K562 (cell line): ENCODE measurements around the gene AGPAT1. TPM values are rescaled to one million over a fixed set of nuclear protein-coding genes. Genes with fewer than 3 reads are reported as not detected.

ENCODE experiments used
- CCNT2 ChIP-seq: IDR thresholded peaks from 2 replicates; pipeline ENCODE4 v1.6.1; 2011; ENCODE audit warnings: borderline replicate concordance, low read depth, mild to moderate bottlenecking, moderate library complexity, mixed read lengths, low read length; ENCODE audit not compliant: insufficient read length; ENCODE audit errors: extremely low read depth
- HIVEP1 ChIP-seq: fragments of 250-450 bp; sonication (Bioruptor Pico); IDR thresholded peaks from 2 replicates; pipeline ENCODE4 v1.4.0; 2020; ENCODE audit warnings: mild to moderate bottlenecking
- IFI16 ChIP-seq: fragments of 250-450 bp; sonication (Bioruptor Pico); IDR thresholded peaks from 2 replicates; pipeline ENCODE4 v2.1.2; 2022; ENCODE audit warnings: mild to moderate bottlenecking, inconsistent platforms
- KLF13 ChIP-seq: fragments of 450-650 bp; IDR thresholded peaks from 2 replicates; pipeline ENCODE4 v1.6.1; 2016; ENCODE audit warnings: missing genetic modification characterization, low read depth, mild to moderate bottlenecking, missing compliant biosample characterization, moderate library complexity, borderline replicate concordance
- LARP7 ChIP-seq: fragments of 450-650 bp; IDR thresholded peaks from 2 replicates; pipeline ENCODE4 v1.6.1; 2016
- MTA3 ChIP-seq: fragments of 450-650 bp; formaldehyde crosslinking; IDR thresholded peaks from 2 replicates; pipeline ENCODE4 v1.6.1; 2017; ENCODE audit warnings: mild to moderate bottlenecking, borderline replicate concordance
- NCOR1 ChIP-seq: fragments of 450-650 bp; IDR thresholded peaks from 2 replicates; pipeline ENCODE4 v1.6.1; 2016; ENCODE audit warnings: mild to moderate bottlenecking, moderate library complexity
- NUFIP1 ChIP-seq: fragments of 450-650 bp; IDR thresholded peaks from 2 replicates; pipeline ENCODE4 v1.6.1; 2018; ENCODE audit not compliant: partially characterized antibody
- RAD21 ChIP-seq, 2 experiments: fragments of 250-450 bp in 1 of 2; fragments of 450-650 bp in 1 of 2; sonication (Bioruptor Pico) in 1 of 2; formaldehyde crosslinking in 1 of 2; IDR thresholded peaks in 1 of 2; conservative IDR thresholded peaks in 1 of 2; 2 replicates each; pipeline versions ENCODE4 v1.4.0 to v1.8.0; 2020 to 2022; ENCODE audit warnings: mild to moderate bottlenecking in 2 of 2, moderate library complexity in 1 of 2
- RBM15 ChIP-seq: fragments of 200-400 bp; formaldehyde crosslinking; IDR thresholded peaks from 2 replicates; pipeline ENCODE4 v1.6.1; 2018; ENCODE audit warnings: mild to moderate bottlenecking, low read length, moderate library complexity; ENCODE audit not compliant: insufficient read depth
- RHOXF2B ChIP-seq: fragments of 250-450 bp; sonication (Bioruptor Pico); conservative IDR thresholded peaks from 2 replicates; pipeline ENCODE4 v1.5.1; 2021
- TARDBP ChIP-seq: fragments of 450-650 bp; IDR thresholded peaks from 2 replicates; pipeline ENCODE4 v1.6.1; 2016
- TGIF2 ChIP-seq: sonication (generic); formaldehyde crosslinking; IDR thresholded peaks from 2 replicates; pipeline ENCODE4 v1.8.1; 2022; ENCODE audit warnings: mild to moderate bottlenecking, missing genetic modification reagents, moderate library complexity
- THRB ChIP-seq: fragments of 450-650 bp; formaldehyde crosslinking; conservative IDR thresholded peaks from 2 replicates; pipeline ENCODE4 v1.4.0; 2022; ENCODE audit warnings: mild to moderate bottlenecking, missing genetic modification characterization
- ZHX1 ChIP-seq: fragments of 150-350 bp; conservative IDR thresholded peaks from 2 replicates; pipeline ENCODE4 v1.6.1; 2014; ENCODE audit warnings: low read length
- ZKSCAN3 ChIP-seq: fragments of 250-450 bp; sonication (Bioruptor Pico); IDR thresholded peaks from 2 replicates; pipeline ENCODE4 v1.4.0; 2020
- ZNF124 ChIP-seq: sonication (generic); formaldehyde crosslinking; IDR thresholded peaks from 2 replicates; pipeline ENCODE4 v1.8.1; 2022; ENCODE audit warnings: missing genetic modification reagents
- ZNF766 ChIP-seq: fragments of 200-800 bp; sonication (Bioruptor generic); conservative IDR thresholded peaks from 2 replicates; pipeline ENCODE4 v1.6.1; 2016; ENCODE audit warnings: missing genetic modification characterization, missing compliant biosample characterization
- polyA plus RNA-seq, 8 experiments: library from polyadenylated mRNA; depleted of rRNA in 4 of 8; stranded (reverse) in 5 of 8; unstranded in 3 of 8; fragments of >200 nt; fragmentation: Nextera tagmentation in 2 of 8; fragmentation: Illumina TruSeq in 1 of 8; extraction: Ambion mirVana in 2 of 8; extraction: Trizol in 1 of 8; gene quantifications; 2 replicates each; pipeline versions ENCODE4 v1.2.1 to v1.2.3, GENCODE V29; 2011 to 2014; ENCODE audit warnings: inconsistent platforms in 1 of 8, missing spikeins in 1 of 8
- total RNA-seq, 7 experiments: library from RNA; depleted of rRNA in 6 of 7; stranded (reverse); fragments of >200 nt in 6 of 7; fragmentation: Illumina TruSeq in 2 of 7; extraction: Trizol in 2 of 7; gene quantifications; 2 replicates each; pipeline versions ENCODE4 v1.2.1 to v1.2.3, GENCODE V29; 2011 to 2021; ENCODE audit warnings: low replicate concordance in 1 of 7
- TF ChIP-seq, protein P1 (sequence below): fragments of 450-650 bp; IDR thresholded peaks from 2 replicates; pipeline ENCODE4 v1.6.1; 2016; ENCODE audit warnings: low read depth, mild to moderate bottlenecking, moderate library complexity
- TF ChIP-seq, protein P2 (sequence below): fragments of 250-450 bp; sonication (Bioruptor Pico); IDR thresholded peaks from 2 replicates; pipeline ENCODE4 v1.5.0; 2021; ENCODE audit warnings: mild to moderate bottlenecking, moderate library complexity

Gene AGPAT1
- total and polyA plus RNA-seq, 9 of the 15 experiments (the other 6 are each of a cell fraction or from before 2014, with no cell fraction given): 37.9 to 176 (median 69.4) TPM

GRCh38 chr6:32195902-32196681 is 20.2 kb upstream of the AGPAT1 start (continued):
- TF ChIP-seq, protein P1, sequence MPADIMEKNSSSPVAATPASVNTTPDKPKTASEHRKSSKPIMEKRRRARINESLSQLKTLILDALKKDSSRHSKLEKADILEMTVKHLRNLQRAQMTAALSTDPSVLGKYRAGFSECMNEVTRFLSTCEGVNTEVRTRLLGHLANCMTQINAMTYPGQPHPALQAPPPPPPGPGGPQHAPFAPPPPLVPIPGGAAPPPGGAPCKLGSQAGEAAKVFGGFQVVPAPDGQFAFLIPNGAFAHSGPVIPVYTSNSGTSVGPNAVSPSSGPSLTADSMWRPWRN: no peak
- TF ChIP-seq ZKSCAN3: no peak
- TF ChIP-seq NCOR1: peak; percentile 3; the same call in 1 of the 2 replicates
- TF ChIP-seq ZNF766 (CRISPR knock-in tag): no peak
- no peak for TF ChIP-seq LARP7
- peak; percentile 33; the same call in 1 of the 2 replicates for TF ChIP-seq TARDBP
- no peak; the same call in 1 of the 2 replicates for TF ChIP-seq RHOXF2B (CRISPR knock-in tag)
- TF ChIP-seq IFI16 (CRISPR knock-in tag): no peak
- TF ChIP-seq NUFIP1: no peak
- TF ChIP-seq THRB: peak; percentile 78; the same call in 1 of the 2 replicates
- TF ChIP-seq ZHX1: no peak
- TF ChIP-seq RAD21 (CRISPR knock-in tag; conservative IDR thresholded peaks at IDR 0.05 in 1 of 2, IDR thresholded peaks at IDR 0.05 in 1 of 2): no peak
- TF ChIP-seq KLF13 (tag): no peak
- TF ChIP-seq TGIF2 (CRISPR knock-in tag): no peak
- peak; percentile 72; the same call in 1 of the 2 replicates for TF ChIP-seq HIVEP1
- no peak for TF ChIP-seq RBM15
- peak; percentile 90; the same call in 1 of the 2 replicates for TF ChIP-seq MTA3
- no peak for TF ChIP-seq CCNT2
- TF ChIP-seq, protein P2, sequence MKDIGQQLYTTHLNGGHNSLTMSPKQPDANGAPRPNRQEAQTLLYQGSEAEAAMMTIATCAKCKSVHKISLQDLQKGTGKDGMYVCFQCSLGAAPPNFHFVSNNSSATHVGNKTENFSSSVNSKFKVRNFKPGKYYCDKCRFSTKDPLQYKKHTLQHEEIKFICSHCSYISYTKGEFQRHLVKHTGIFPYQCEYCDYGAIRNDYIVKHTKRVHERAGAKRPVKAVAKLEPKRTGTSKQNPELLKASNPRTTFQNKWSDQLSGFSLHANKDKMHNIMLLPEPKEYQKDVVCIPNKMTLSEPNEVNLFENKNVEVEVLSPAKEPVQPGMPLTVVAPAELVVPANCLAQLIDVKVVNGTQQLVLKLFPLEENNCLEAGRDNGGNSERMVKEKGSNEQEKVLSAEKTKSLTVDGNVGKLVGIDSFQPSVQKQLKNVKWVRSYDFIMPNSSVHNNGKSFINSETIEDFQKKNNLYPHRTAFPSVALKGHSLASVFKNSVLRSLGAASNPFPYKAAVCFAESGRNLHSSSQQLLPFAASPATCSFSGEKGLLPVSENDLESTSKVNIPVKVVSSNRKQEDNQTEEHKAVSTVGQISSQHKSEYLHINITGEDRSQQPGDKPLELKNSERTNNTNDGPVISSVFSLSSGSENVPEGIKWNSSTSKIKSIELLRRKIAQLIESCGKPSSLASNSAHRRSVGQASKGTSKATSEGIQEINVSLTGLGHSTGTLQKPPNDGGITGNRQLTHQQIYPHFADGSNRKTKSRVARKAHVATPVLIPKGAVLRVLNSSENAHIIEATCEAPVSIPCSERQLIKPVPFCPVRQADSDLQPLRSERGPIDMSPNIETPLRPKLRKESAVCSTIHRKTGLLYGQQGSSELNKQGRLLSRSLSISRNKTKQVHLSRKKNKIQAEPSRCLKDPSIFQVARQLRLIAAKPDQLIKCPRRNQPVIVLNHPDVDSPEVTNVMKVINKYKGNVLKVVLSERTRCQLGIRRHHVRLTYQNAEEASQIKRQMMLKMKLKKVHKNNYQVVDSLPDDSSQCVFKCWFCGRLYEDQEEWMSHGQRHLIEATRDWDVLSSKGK (CRISPR knock-in tag): no peak
- TF ChIP-seq ZNF124: no peak
